ENCODE measurements around the gene EMCN.
A peak's percentile ranks its signal among the peaks of the same experiment; 100 is the strongest.
"Not testable (repeated sequence)": the region's sequence is repeated elsewhere in the genome, so short reads cannot be mapped to it uniquely, and the experiment has no call there.

EMCN gene

GRCh38 chr4:100357542-100357941 is 160.3 kb downstream of the EMCN start:
- H3K4me3 ChIP-seq (ENCODE audit: low read depth, low read length) = no peak overlapping the region
- no peak for TF ChIP-seq CTCF (conservative IDR thresholded peaks at IDR 0.05; ENCODE audit: low read depth, low read length)
- DNase-seq (ENCODE audit: low read depth) = no peak

DNA sequence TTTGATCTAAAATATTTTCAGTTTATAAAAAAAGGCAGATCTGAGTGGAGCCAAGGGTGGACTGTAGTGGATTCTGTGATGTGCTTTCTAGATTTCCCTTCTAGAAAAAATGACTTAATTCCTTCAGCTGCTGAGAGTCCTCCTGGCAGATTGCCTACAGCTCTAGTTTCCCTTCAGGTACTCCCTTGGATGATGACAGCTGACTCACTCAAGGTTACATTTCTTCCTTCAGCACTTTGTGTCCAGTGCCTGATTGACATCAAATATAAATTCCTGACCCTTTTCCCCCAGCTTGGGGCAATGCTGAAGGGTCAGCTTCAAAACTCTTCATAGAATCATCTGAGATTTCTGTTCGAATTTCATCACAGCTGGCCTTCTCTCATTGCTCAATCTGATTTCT is 161.7 kb downstream of the EMCN start:
- peak; percentile 94 for DNase-seq (ENCODE audit: low read depth)
- no peak overlapping the region for H3K4me3 ChIP-seq (ENCODE audit: low read depth, low read length)
- TF ChIP-seq CTCF (conservative IDR thresholded peaks at IDR 0.05; ENCODE audit: low read depth, low read length) = no peak

GRCh38 chr4:100352352-100352751 is 165.5 kb downstream of the EMCN start:
- not testable (repeated sequence) for H3K4me3 ChIP-seq (ENCODE audit: low read depth, low read length); DNase-seq (ENCODE audit: low read depth)

GRCh38 chr4:100348473-100348872 is 169.3 kb downstream of the EMCN start:
- DNase-seq (ENCODE audit: low read depth) = peak; percentile 79
- no peak overlapping the region for H3K4me3 ChIP-seq (ENCODE audit: low read depth, low read length)
- no peak for TF ChIP-seq CTCF (conservative IDR thresholded peaks at IDR 0.05; ENCODE audit: low read depth, low read length)

DNA sequence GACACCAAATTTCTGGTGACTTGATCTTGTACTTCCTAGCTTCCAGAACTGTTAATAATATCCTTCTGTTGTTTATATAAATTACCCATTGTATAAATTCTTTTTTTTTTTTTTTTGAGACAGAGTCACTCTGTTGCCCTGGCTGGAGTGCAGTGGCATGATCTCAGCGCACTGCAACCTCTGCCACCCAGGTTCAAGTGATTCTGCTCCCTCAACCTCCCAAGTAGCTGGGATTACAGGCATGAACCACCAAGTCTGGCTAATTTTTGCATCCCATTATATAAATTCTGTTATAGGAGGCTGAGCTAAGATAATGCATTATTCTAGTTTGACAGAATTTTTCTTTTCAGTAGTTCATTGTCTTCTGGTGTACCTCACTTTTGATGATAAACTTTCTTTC is 170.6 kb downstream of the EMCN start:
- no peak for DNase-seq (ENCODE audit: low read depth)
- TF ChIP-seq CTCF (conservative IDR thresholded peaks at IDR 0.05; ENCODE audit: low read depth, low read length) = no peak
- H3K4me3 ChIP-seq (ENCODE audit: low read depth, low read length) = no peak overlapping the region

GRCh38 chr4:100345585-100345984 is 172.2 kb downstream of the EMCN start:
- TF ChIP-seq CTCF (conservative IDR thresholded peaks at IDR 0.05; ENCODE audit: low read depth, low read length) = no peak
- DNase-seq (ENCODE audit: low read depth) = no peak

More at GRCh38 chr4:100345585-100345984, 172.2 kb downstream of the EMCN start:
- no peak overlapping the region for H3K4me3 ChIP-seq (ENCODE audit: low read depth, low read length)
